Smooth muscle cell (in vitro differentiated cells): ENCODE data around the gene ZNF622. TPM values are rescaled to one million over a fixed set of nuclear protein-coding genes. Genes with fewer than 3 reads are reported as not detected.

Source experiments
- DNase-seq: peaks from one replicate; lab custom pipeline; 2025; ENCODE audit not compliant: unreplicated experiment; lab: John Stamatoyannopoulos, UW
- H2AFZ ChIP-seq: fragments of 200-600 bp; sonication (generic); 2 replicates; pipeline ENCODE4 v1.6.0; 2016; ENCODE audit warnings: antibody characterized with exemption, low read depth, mild to moderate bottlenecking
- H3F3A ChIP-seq: fragments of 200-600 bp; sonication (generic); 2 replicates; pipeline ENCODE4 v1.6.0; 2017; ENCODE audit warnings: antibody characterized with exemption, low read depth
- H3K27ac ChIP-seq: fragments of 200-600 bp; sonication (generic); 2 replicates; pipeline ENCODE4 v1.5.1; 2016; ENCODE audit warnings: low read depth, mild to moderate bottlenecking
- H3K27me3 ChIP-seq: fragments of 200-600 bp; sonication (generic); 2 replicates; pipeline ENCODE4 v1.6.1; 2016; ENCODE audit warnings: low read depth, mild to moderate bottlenecking
- H3K36me3 ChIP-seq: fragments of 200-600 bp; sonication (generic); 2 replicates; pipeline ENCODE4 v1.5.1; 2016; ENCODE audit warnings: low read depth
- H3K4me1 ChIP-seq: fragments of 200-600 bp; sonication (generic); 2 replicates; pipeline ENCODE4 v1.5.1; 2016; ENCODE audit warnings: low read depth
- H3K4me2 ChIP-seq: fragments of 200-600 bp; sonication (generic); 2 replicates; pipeline ENCODE4 v1.6.0; 2016; ENCODE audit warnings: mild to moderate bottlenecking
- H3K4me3 ChIP-seq: fragments of 200-600 bp; sonication (generic); 2 replicates; pipeline ENCODE4 v1.5.1; 2016; ENCODE audit warnings: mild to moderate bottlenecking
- H3K79me2 ChIP-seq: fragments of 200-600 bp; sonication (generic); 2 replicates; pipeline ENCODE4 v1.6.0; 2016; ENCODE audit warnings: low read depth, mild to moderate bottlenecking
- H3K9ac ChIP-seq: fragments of 200-600 bp; sonication (generic); 2 replicates; pipeline ENCODE4 v1.6.0; 2016; ENCODE audit warnings: low read depth
- H3K9me3 ChIP-seq: fragments of 200-600 bp; sonication (generic); replicated peaks from 2 replicates; pipeline ENCODE4 v1.5.1; 2016; ENCODE audit warnings: low read depth
- H4K20me1 ChIP-seq: fragments of 200-600 bp; sonication (generic); 2 replicates; pipeline ENCODE4 v1.6.0; 2016; ENCODE audit warnings: low read depth
- CTCF ChIP-seq: fragments of 200-600 bp; sonication (generic); IDR thresholded peaks from 2 replicates; pipeline ENCODE4 v1.5.1; 2017; ENCODE audit warnings: borderline replicate concordance, mild to moderate bottlenecking, antibody characterized with exemption; ENCODE audit not compliant: insufficient read depth, poor library complexity, severe bottlenecking
- WGBS: methylation state at CpG from one replicate; pipeline ENCODE4 v1.1.7; 2016; ENCODE audit warnings: low lambda C conversion rate; 5-methylcytosine and 5-hydroxymethylcytosine counted together
- polyA plus RNA-seq: library from polyadenylated mRNA; unstranded; fragments of >200 nt; fragmentation: Nextera tagmentation; extraction: Ambion mirVana; gene quantifications from 2 replicates; pipeline ENCODE4 v1.2.1, GENCODE V29; 2016
- total RNA-seq: library from RNA; depleted of rRNA; stranded (reverse); fragments of >200 nt; gene quantifications from 2 replicates; pipeline ENCODE4 v1.2.3, GENCODE V29; 2014

The ZNF622 gene
- total and polyA plus RNA-seq, 2 experiments from 2014 or later: 38.0 to 68.0 TPM

- Histone ChIP-seq H3K4me3 (no peak overlapping the region), H3K4me1 (no peaks in the 10 kb centered on the region), H3K79me2 (no peaks in the 10 kb centered on the region), H3K4me2 (no peak overlapping the region), H2AFZ (no peak overlapping the region), H4K20me1 (no peaks in the 10 kb centered on the region), H3F3A (no peaks in the 10 kb centered on the region), H3K27ac (no peak overlapping the region), H3K9me3 (no peaks in the 10 kb centered on the region), H3K9ac (no peak overlapping the region), H3K36me3 (no peaks in the 10 kb centered on the region), H3K27me3 (no peaks in the 10 kb centered on the region)
- no peak for TF ChIP-seq CTCF
- WGBS: 93% methylated on average over 1 of the region's 1 CpG
- DNase-seq: no peak
Measured at GRCh38 chr5:16406630-16407029, 59.0 kb downstream of the ZNF622 start.

GRCh38 chr5:16406023-16406422, 59.6 kb downstream of the ZNF622 start:
- H3K27ac ChIP-seq: no peak overlapping the region
- no peaks in the 10 kb centered on the region for H3F3A ChIP-seq
- TF ChIP-seq CTCF: no peak
- no peak overlapping the region for H2AFZ ChIP-seq
- H3K79me2 ChIP-seq: no peaks in the 10 kb centered on the region
- H3K27me3 ChIP-seq: no peaks in the 10 kb centered on the region
- no peaks in the 10 kb centered on the region for H3K36me3 ChIP-seq
- WGBS: 83% methylated on average over 3 of the region's 3 CpGs
- H3K9me3 ChIP-seq: no peaks in the 10 kb centered on the region
- no peak overlapping the region for H3K4me3 ChIP-seq
- H3K4me1 ChIP-seq: no peaks in the 10 kb centered on the region
- no peaks in the 10 kb centered on the region for H4K20me1 ChIP-seq
- H3K4me2 ChIP-seq: no peak overlapping the region
- H3K9ac ChIP-seq: no peak overlapping the region
- no peak for DNase-seq

Other genes with a start within 250 kb of the ZNF622 start
- gene RETREG1, start 151.2 kb upstream of the ZNF622 start, total RNA-seq: 0.90 and 4.4 TPM in 2 replicates
- gene RETREG1, start 151.2 kb upstream of the ZNF622 start, polyA plus RNA-seq: 0.19 and 4.0 TPM in 2 replicates